ENCODE results near the gene VPS8.

DNA sequence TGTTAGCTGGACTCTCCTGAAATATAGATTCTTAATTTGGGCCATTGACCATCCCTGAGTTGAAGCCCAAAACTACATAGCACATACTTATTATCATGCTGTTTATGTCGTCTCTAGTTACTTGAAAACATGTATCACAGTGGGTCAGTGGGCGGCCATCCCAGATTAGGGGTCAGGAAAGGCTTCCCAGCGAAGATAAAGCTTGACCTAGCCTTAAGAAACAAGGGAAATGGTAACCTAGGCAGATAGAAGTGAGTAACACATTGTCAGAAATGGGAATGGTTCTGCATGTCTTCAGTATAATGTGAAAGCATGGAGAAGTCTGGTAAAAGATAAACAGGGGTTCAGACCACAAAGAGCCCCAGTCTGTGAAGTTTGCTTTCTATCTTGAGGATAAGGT lies 216.2 kb downstream of the VPS8 start:
- no peak for TF ChIP-seq ZNF70 (CRISPR knock-in tag; IDR thresholded peaks at IDR 0.05)
- TF ChIP-seq PATZ1 (CRISPR knock-in tag; IDR thresholded peaks at IDR 0.05; ENCODE audit: borderline replicate concordance), result no peak
- no peak for TF ChIP-seq ZFP30 (CRISPR knock-in tag; IDR thresholded peaks at IDR 0.05)
- no peak for TF ChIP-seq BACH2 (CRISPR knock-in tag; IDR thresholded peaks at IDR 0.05; ENCODE audit: borderline replicate concordance)
- TF ChIP-seq, protein P1, sequence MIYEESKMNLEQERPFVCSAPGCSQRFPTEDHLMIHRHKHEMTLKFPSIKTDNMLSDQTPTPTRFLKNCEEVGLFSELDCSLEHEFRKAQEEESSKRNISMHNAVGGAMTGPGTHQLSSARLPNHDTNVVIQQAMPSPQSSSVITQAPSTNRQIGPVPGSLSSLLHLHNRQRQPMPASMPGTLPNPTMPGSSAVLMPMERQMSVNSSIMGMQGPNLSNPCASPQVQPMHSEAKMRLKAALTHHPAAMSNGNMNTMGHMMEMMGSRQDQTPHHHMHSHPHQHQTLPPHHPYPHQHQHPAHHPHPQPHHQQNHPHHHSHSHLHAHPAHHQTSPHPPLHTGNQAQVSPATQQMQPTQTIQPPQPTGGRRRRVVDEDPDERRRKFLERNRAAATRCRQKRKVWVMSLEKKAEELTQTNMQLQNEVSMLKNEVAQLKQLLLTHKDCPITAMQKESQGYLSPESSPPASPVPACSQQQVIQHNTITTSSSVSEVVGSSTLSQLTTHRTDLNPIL (CRISPR knock-in tag; IDR thresholded peaks at IDR 0.05; ENCODE audit: low read depth), result no peak
- no peak for TF ChIP-seq TOX (CRISPR knock-in tag; IDR thresholded peaks at IDR 0.05; ENCODE audit: borderline replicate concordance)
- TF ChIP-seq, protein P2, sequence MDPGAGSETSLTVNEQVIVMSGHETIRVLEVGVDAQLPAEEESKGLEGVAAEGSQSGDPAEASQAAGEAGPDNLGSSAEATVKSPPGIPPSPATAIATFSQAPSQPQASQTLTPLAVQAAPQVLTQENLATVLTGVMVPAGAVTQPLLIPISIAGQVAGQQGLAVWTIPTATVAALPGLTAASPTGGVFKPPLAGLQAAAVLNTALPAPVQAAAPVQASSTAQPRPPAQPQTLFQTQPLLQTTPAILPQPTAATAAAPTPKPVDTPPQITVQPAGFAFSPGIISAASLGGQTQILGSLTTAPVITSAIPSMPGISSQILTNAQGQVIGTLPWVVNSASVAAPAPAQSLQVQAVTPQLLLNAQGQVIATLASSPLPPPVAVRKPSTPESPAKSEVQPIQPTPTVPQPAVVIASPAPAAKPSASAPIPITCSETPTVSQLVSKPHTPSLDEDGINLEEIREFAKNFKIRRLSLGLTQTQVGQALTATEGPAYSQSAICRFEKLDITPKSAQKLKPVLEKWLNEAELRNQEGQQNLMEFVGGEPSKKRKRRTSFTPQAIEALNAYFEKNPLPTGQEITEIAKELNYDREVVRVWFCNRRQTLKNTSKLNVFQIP (CRISPR knock-in tag; IDR thresholded peaks at IDR 0.05; ENCODE audit: borderline replicate concordance, low read depth), result no peak
- TF ChIP-seq ESRRG (CRISPR knock-in tag; IDR thresholded peaks at IDR 0.05), result no peak
- TF ChIP-seq SNAI2 (CRISPR knock-in tag; IDR thresholded peaks at IDR 0.05), result no peak
- TF ChIP-seq, protein P3, sequence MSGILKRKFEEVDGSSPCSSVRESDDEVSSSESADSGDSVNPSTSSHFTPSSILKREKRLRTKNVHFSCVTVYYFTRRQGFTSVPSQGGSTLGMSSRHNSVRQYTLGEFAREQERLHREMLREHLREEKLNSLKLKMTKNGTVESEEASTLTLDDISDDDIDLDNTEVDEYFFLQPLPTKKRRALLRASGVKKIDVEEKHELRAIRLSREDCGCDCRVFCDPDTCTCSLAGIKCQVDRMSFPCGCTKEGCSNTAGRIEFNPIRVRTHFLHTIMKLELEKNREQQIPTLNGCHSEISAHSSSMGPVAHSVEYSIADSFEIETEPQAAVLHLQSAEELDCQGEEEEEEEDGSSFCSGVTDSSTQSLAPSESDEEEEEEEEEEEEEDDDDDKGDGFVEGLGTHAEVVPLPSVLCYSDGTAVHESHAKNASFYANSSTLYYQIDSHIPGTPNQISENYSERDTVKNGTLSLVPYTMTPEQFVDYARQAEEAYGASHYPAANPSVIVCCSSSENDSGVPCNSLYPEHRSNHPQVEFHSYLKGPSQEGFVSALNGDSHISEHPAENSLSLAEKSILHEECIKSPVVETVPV (CRISPR knock-in tag; IDR thresholded peaks at IDR 0.05), result no peak
